ENCODE measurements around the gene PABPN1L. TPM values are rescaled to one million over a fixed set of nuclear protein-coding genes. Genes with fewer than 3 reads are reported as not detected.

The PABPN1L gene
- total and polyA plus RNA-seq, 2 donors (not counting 3 experiments of a cell fraction or from before 2014, with no cell fraction given) = not detected

DNA sequence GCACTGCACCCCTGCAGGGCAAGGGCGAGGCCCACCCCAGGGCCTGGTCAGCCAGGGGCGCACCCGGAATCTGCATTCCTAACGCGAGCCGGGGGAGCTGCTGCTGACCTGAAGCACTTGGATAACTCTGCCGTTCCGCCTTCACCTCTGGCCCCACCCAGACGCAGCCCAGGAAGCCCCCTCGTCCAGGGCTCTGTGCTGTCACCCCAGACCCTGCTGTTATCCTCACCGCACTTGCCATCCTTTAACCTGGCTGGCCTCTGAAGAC, 13.3 kb upstream of the PABPN1L start:
- Histone ChIP-seq H3K9ac (replicated peaks; ENCODE audit: extremely low read depth, insufficient read depth, low read length) (no peak overlapping the region), H3K4me1 (ENCODE audit: control insufficient read depth, extremely low read depth, insufficient read depth, low read length) (no peaks in the 10 kb centered on the region), H3K79me2 (ENCODE audit: control insufficient read depth, insufficient read depth, low read length) (no peaks in the 10 kb centered on the region), H2AFZ (ENCODE audit: low read depth, low read length) (no peak overlapping the region), H3K27ac (ENCODE audit: insufficient read depth, low read depth, low read length) (no peak overlapping the region), H3K4me3 (replicated peaks in 1 of 3; ENCODE audit: insufficient read depth in 1 of 3, low read depth in 1 of 3, low read length in 3 of 3) (no peak overlapping the region), H3K27me3 (ENCODE audit: control insufficient read depth in 2 of 2, insufficient read depth in 2 of 2, low read length in 2 of 2) (no peaks in the 10 kb centered on the region), H3K36me3 (ENCODE audit: control insufficient read depth in 2 of 2, extremely low read depth in 1 of 2, insufficient read depth in 2 of 2, low read length in 2 of 2) (no peaks in the 10 kb centered on the region), H3K4me2 (ENCODE audit: insufficient read depth, low read length) (no peak overlapping the region), H3K9me3 (replicated peaks; ENCODE audit: control insufficient read depth, insufficient read depth, low read length) (no peaks in the 10 kb centered on the region), H4K20me1 (replicated peaks; ENCODE audit: control insufficient read depth, extremely low read depth, insufficient read depth, low read length) (no peaks in the 10 kb centered on the region), H3K9me1 (replicated peaks; ENCODE audit: control insufficient read depth, extremely low read depth, insufficient read depth, low read length) (no peaks in the 10 kb centered on the region)
- DNase-seq (ENCODE audit: low read depth, low spot score) (no peak), FAIRE-seq (no peak)
- BruUV-seq (replicated peaks) = no TSS peak
- intact Hi-C loops (cut with micrococcal nuclease) (no loop called here), dilution Hi-C loops (cut with MboI; ENCODE audit: extremely low pct_ligation_motif_present, low sequenced_read_pairs) (no loop called here)
- ChIA-PET CTCF (no interaction called here), POLR2A (no interaction called here)
- TF ChIP-seq JUN (IDR thresholded peaks at IDR 0.05; ENCODE audit: borderline replicate concordance, insufficient read depth, insufficient read length, low read depth) (no peak), POLR2AphosphoS5 (IDR thresholded peaks at IDR 0.05; ENCODE audit: insufficient read depth, low read depth, low read length) (no peak), FOS (IDR thresholded peaks at IDR 0.05; ENCODE audit: borderline replicate concordance, insufficient read depth, low read length) (no peak), MYC (IDR thresholded peaks at IDR 0.05; ENCODE audit: low read depth, low read length) (no peak), EZH2 (IDR thresholded peaks at IDR 0.05; ENCODE audit: borderline replicate concordance, low read depth, low read length, severe bottlenecking) (no peak), POLR2A (IDR thresholded peaks at IDR 0.05; ENCODE audit: low read depth, low read length) (no peak), GATA2 (IDR thresholded peaks at IDR 0.05; ENCODE audit: insufficient read depth, insufficient read length, low read depth, low read length) (no peak)
- TF ChIP-seq, protein P1, sequence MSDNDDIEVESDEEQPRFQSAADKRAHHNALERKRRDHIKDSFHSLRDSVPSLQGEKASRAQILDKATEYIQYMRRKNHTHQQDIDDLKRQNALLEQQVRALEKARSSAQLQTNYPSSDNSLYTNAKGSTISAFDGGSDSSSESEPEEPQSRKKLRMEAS (IDR thresholded peaks at IDR 0.05; ENCODE audit: insufficient read depth, insufficient read length) = no peak
- TF ChIP-seq, protein P2, sequence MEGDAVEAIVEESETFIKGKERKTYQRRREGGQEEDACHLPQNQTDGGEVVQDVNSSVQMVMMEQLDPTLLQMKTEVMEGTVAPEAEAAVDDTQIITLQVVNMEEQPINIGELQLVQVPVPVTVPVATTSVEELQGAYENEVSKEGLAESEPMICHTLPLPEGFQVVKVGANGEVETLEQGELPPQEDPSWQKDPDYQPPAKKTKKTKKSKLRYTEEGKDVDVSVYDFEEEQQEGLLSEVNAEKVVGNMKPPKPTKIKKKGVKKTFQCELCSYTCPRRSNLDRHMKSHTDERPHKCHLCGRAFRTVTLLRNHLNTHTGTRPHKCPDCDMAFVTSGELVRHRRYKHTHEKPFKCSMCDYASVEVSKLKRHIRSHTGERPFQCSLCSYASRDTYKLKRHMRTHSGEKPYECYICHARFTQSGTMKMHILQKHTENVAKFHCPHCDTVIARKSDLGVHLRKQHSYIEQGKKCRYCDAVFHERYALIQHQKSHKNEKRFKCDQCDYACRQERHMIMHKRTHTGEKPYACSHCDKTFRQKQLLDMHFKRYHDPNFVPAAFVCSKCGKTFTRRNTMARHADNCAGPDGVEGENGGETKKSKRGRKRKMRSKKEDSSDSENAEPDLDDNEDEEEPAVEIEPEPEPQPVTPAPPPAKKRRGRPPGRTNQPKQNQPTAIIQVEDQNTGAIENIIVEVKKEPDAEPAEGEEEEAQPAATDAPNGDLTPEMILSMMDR (IDR thresholded peaks at IDR 0.05; ENCODE audit: extremely low read depth in 1 of 2, insufficient read depth in 1 of 2, low read depth in 1 of 2, low read length in 2 of 2) = no peak

All from endothelial cell of umbilical vein (primary cell).